PC-3 (cell line): ENCODE results near the gene CLSTN3. TPM values are rescaled to one million over a fixed set of nuclear protein-coding genes. Genes with fewer than 3 reads are reported as not detected.

Source experiments
- ATAC-seq: fragments of 200-7000 bp; cut with Tn5 transposase; 2 replicates; pipeline ENCODE4 v1.9.1; 2020; ENCODE audit warnings: mild to moderate bottlenecking, moderate library complexity
- BruUV-seq: library from RNA; stranded (reverse); fragments of 400-500 nt; replicated peaks from 2 replicates; lab custom pipeline; 2021; lab: Mats Ljungman, UMichigan
- CTCF ChIA-PET: fragments of 300-600 bp; sonication (Branson Sonifier 250); formaldehyde crosslinking; loops from one replicate; lab custom pipeline; 2022; ENCODE audit warnings: antibody characterized with exemption; lab: Charles Lee
- POLR2A ChIA-PET: fragments of 300-600 bp; sonication (Branson Sonifier 250); formaldehyde crosslinking; loops from one replicate; lab custom pipeline; 2022; ENCODE audit warnings: antibody characterized with exemption; ENCODE audit not compliant: unreplicated experiment; lab: Charles Lee
- DNase-seq: peaks from one replicate; pipeline ENCODE4 v3.0.0-alpha.2; 2015
- H2AFZ ChIP-seq: fragments of 300-600 bp; sonication (generic); 2 replicates; pipeline ENCODE4 v1.6.0; 2016; ENCODE audit warnings: antibody characterized with exemption, low read length
- H3F3A ChIP-seq: fragments of 300-600 bp; sonication (generic); one replicate; pipeline ENCODE4 v1.6.0; 2017; ENCODE audit warnings: antibody characterized with exemption, low read length, control low read depth, mild to moderate bottlenecking; ENCODE audit not compliant: unreplicated experiment
- H3K27ac ChIP-seq: fragments of 300-600 bp; sonication (generic); 2 replicates; pipeline ENCODE4 v1.5.1; 2016; ENCODE audit warnings: mild to moderate bottlenecking, low read length
- H3K27me3 ChIP-seq: fragments of 300-600 bp; sonication (generic); 2 replicates; pipeline ENCODE4 v1.6.1; 2016; ENCODE audit warnings: low read length, mixed read lengths
- H3K36me3 ChIP-seq: fragments of 300-600 bp; sonication (generic); 2 replicates; pipeline ENCODE4 v1.6.1; 2016; ENCODE audit warnings: low read depth, mixed run types, low read length, mixed read lengths
- H3K4me1 ChIP-seq: fragments of 300-600 bp; sonication (generic); 2 replicates; pipeline ENCODE4 v1.5.1; 2016; ENCODE audit warnings: low read length; ENCODE audit not compliant: insufficient read depth
- H3K4me2 ChIP-seq: fragments of 300-600 bp; sonication (generic); 2 replicates; pipeline ENCODE4 v1.6.0; 2016; ENCODE audit warnings: low read length
- H3K4me3 ChIP-seq: fragments of 300-600 bp; sonication (generic); 2 replicates; pipeline ENCODE4 v1.5.1; 2016; ENCODE audit warnings: mild to moderate bottlenecking, low read length, mixed read lengths
- H3K79me2 ChIP-seq: fragments of 300-600 bp; sonication (generic); 2 replicates; pipeline ENCODE4 v1.6.1; 2017; ENCODE audit warnings: low read length, mixed read lengths
- H3K9ac ChIP-seq: fragments of 300-600 bp; sonication (generic); 2 replicates; pipeline ENCODE4 v1.6.0; 2016; ENCODE audit warnings: mild to moderate bottlenecking, low read length
- H3K9me2 ChIP-seq: fragments of 300-600 bp; sonication (generic); replicated peaks from 2 replicates; pipeline ENCODE4 v1.6.1; 2016; ENCODE audit warnings: mixed run types, low read length, mixed read lengths
- H3K9me3 ChIP-seq: fragments of 300-600 bp; sonication (generic); 2 replicates; pipeline ENCODE4 v1.6.1; 2016; ENCODE audit warnings: low read length, mixed read lengths
- H4K20me1 ChIP-seq: fragments of 300-600 bp; sonication (generic); 2 replicates; pipeline ENCODE4 v1.6.1; 2016; ENCODE audit warnings: low read length, mixed read lengths
- CTCF ChIP-seq: fragments of 300-600 bp; sonication (generic); conservative IDR thresholded peaks from 2 replicates; pipeline ENCODE4 v1.5.1; 2017; ENCODE audit warnings: antibody characterized with exemption, low read depth, mild to moderate bottlenecking, low read length
- EZH2 ChIP-seq: fragments of 300-600 bp; sonication (generic); IDR thresholded peaks from one replicate; pipeline ENCODE4 v1.6.1; 2017; ENCODE audit warnings: antibody characterized with exemption, mild to moderate bottlenecking, low read length; ENCODE audit not compliant: unreplicated experiment
- EZH2phosphoT487 ChIP-seq: fragments of 300-600 bp; sonication (generic); IDR thresholded peaks from 2 replicates; pipeline ENCODE4 v1.6.1; 2018; ENCODE audit warnings: mild to moderate bottlenecking, antibody characterized with exemption, low read length, borderline replicate concordance
- intact Hi-C: fragments of 100-400 bp; cut with micrococcal nuclease; formaldehyde crosslinking; loops from 2 replicates; pipeline ENCODE4 v1.9.0; 2023
- total RNA-seq: library from RNA; depleted of rRNA; stranded (reverse); fragments of >200 nt; gene quantifications from 2 replicates; pipeline ENCODE4 v1.2.3, GENCODE V29; 2014

The CLSTN3 gene
- total RNA-seq, 1 experiment from 2014 or later, result 10.9 TPM

GRCh38 chr12:7083125-7083524 is 47.0 kb upstream of the CLSTN3 start:
- no TSS peak for BruUV-seq
- H3K9me2 ChIP-seq, result no peaks in the 10 kb centered on the region
- H3K4me2 ChIP-seq, result no peak overlapping the region
- no peak overlapping the region for H2AFZ ChIP-seq
- H3K36me3 ChIP-seq, result no peaks in the 10 kb centered on the region
- POLR2A ChIA-PET, result no interaction called here
- DNase-seq (no peak), ATAC-seq (no peak)
- intact Hi-C loops, result no loop called here
- no peak overlapping the region for H3K27ac ChIP-seq
- H3K9me3 ChIP-seq, result no peaks in the 10 kb centered on the region
- peaks cover 15% of the 10 kb centered on the region; the same call in 1 of the 2 replicates for H3K4me1 ChIP-seq
- CTCF ChIA-PET, result no interaction called here
- H3F3A ChIP-seq, result no peaks in the 10 kb centered on the region
- H3K27me3 ChIP-seq, result no peaks in the 10 kb centered on the region
- H3K79me2 ChIP-seq, result no peaks in the 10 kb centered on the region
- no peaks in the 10 kb centered on the region for H4K20me1 ChIP-seq
- no peak overlapping the region for H3K4me3 ChIP-seq
- H3K9ac ChIP-seq, result no peak overlapping the region
- TF ChIP-seq CTCF (no peak), EZH2 (no peak), EZH2phosphoT487 (no peak)

- Histone ChIP-seq H3K79me2 (no peaks in the 10 kb centered on the region), H3K4me3 (no peak overlapping the region), H2AFZ (no peak overlapping the region), H3K9me3 (no peaks in the 10 kb centered on the region), H3K4me1 (peaks cover 3% of the 10 kb centered on the region; the same call in 1 of the 2 replicates), H3K9me2 (no peaks in the 10 kb centered on the region), H3K9ac (no peak overlapping the region), H4K20me1 (no peaks in the 10 kb centered on the region), H3K4me2 (no peak overlapping the region), H3K27ac (no peak overlapping the region), H3F3A (no peaks in the 10 kb centered on the region), H3K27me3 (no peaks in the 10 kb centered on the region), H3K36me3 (no peaks in the 10 kb centered on the region)
- ChIA-PET POLR2A (no interaction called here), CTCF (no interaction called here)
- intact Hi-C loops, result no loop called here
- DNase-seq (no peak), ATAC-seq (no peak)
- no TSS peak for BruUV-seq
- TF ChIP-seq CTCF (no peak), EZH2phosphoT487 (no peak), EZH2 (no peak)
Observed at GRCh38 chr12:7089196-7089871, 40.8 kb upstream of the CLSTN3 start.

GRCh38 chr12:7090222-7090998 is 39.8 kb upstream of the CLSTN3 start:
- intact Hi-C loops, result no loop called here
- Histone ChIP-seq H3K9me3 (no peaks in the 10 kb centered on the region), H3K4me2 (no peak overlapping the region), H3K4me1 (peaks cover 3% of the 10 kb centered on the region; the same call in 1 of the 2 replicates), H3K27ac (no peak overlapping the region), H3K79me2 (no peaks in the 10 kb centered on the region), H3K9me2 (no peaks in the 10 kb centered on the region), H4K20me1 (no peaks in the 10 kb centered on the region), H3K4me3 (no peak overlapping the region), H3K36me3 (no peaks in the 10 kb centered on the region), H2AFZ (no peak overlapping the region), H3K27me3 (no peaks in the 10 kb centered on the region), H3K9ac (no peak overlapping the region), H3F3A (no peaks in the 10 kb centered on the region)
- ATAC-seq (no peak), DNase-seq (no peak)
- POLR2A ChIA-PET, result no interaction called here
- TF ChIP-seq EZH2phosphoT487, result no peak
- no peak for TF ChIP-seq EZH2
- no peak for TF ChIP-seq CTCF
- BruUV-seq, result no TSS peak
- CTCF ChIA-PET, result no interaction called here
